SK-N-SH (cell line): ENCODE results near the gene ANKRD52. TPM values are rescaled to one million over a fixed set of nuclear protein-coding genes. Genes with fewer than 3 reads are reported as not detected.

Experiments
- CTCF ChIA-PET: fragments of 300-600, 350-600 bp; formaldehyde crosslinking; extraction: SDS; loops from one replicate; lab custom pipeline; 2021; lab: Yijun Ruan, JAX
- POLR2A ChIA-PET: fragments of 350-600 bp; sonication (Branson Sonifier 250); formaldehyde crosslinking; extraction: SDS; loops from one replicate; lab custom pipeline; 2020; ENCODE audit warnings: antibody characterized with exemption, inconsistent platforms; lab: Yijun Ruan, JAX
- DNase-seq: peaks from one replicate; pipeline ENCODE4 v3.0.0; 2012
- H2AFZ ChIP-seq: fragments of 200-600 bp; sonication (generic); 2 replicates; pipeline ENCODE4 v1.8.1; 2016; ENCODE audit warnings: antibody characterized with exemption, mild to moderate bottlenecking, low read depth
- H3F3A ChIP-seq: fragments of 200-600 bp; sonication (generic); replicated peaks from 2 replicates; pipeline ENCODE3; 2016; ENCODE audit warnings: antibody characterized with exemption, mild to moderate bottlenecking; ENCODE audit not compliant: insufficient read depth
- H3K27ac ChIP-seq, 2 experiments: fragments of 200-500 bp in 1 of 2; fragments of 200-600 bp in 1 of 2; sonication (Bioruptor generic) in 1 of 2; sonication (generic), shearing (Covaris generic) in 1 of 2; 2 replicates each; pipeline versions ENCODE4 v1.5.1 to v1.6.1; 2014 to 2016; ENCODE audit warnings: low read depth in 2 of 2, inconsistent platforms in 1 of 2, low read length in 1 of 2, mild to moderate bottlenecking in 1 of 2, mixed read lengths in 1 of 2
- H3K27me3 ChIP-seq: fragments of 200-600 bp; sonication (generic), shearing (Covaris generic); 2 replicates; pipeline ENCODE4 v1.6.1; 2016; ENCODE audit warnings: mixed run types; ENCODE audit not compliant: insufficient read depth
- H3K36me3 ChIP-seq, 2 experiments: fragments of 200-500 bp in 1 of 2; fragments of 200-600 bp in 1 of 2; sonication (Bioruptor generic) in 1 of 2; sonication (generic) in 1 of 2; replicated peaks in 1 of 2; 2 replicates each; pipeline versions ENCODE3 to v1.5.1; 2014 to 2016; ENCODE audit warnings: low read length in 1 of 2, mild to moderate bottlenecking in 1 of 2; ENCODE audit not compliant: insufficient read depth in 2 of 2, control insufficient read depth in 1 of 2
- H3K4me1 ChIP-seq, 2 experiments: fragments of 200-500 bp in 1 of 2; fragments of 200-600 bp in 1 of 2; sonication (Bioruptor generic) in 1 of 2; sonication (generic), shearing (Covaris generic) in 1 of 2; 2 replicates each; pipeline versions ENCODE4 v1.5.1 to v1.6.1; 2014 to 2016; ENCODE audit warnings: low read depth in 1 of 2, low read length in 1 of 2, mixed run types in 1 of 2; ENCODE audit not compliant: insufficient read depth in 2 of 2, control insufficient read depth in 1 of 2
- H3K4me2 ChIP-seq: fragments of 200-600 bp; sonication (generic), shearing (Covaris generic); 2 replicates; pipeline ENCODE4 v1.6.1; 2017; ENCODE audit warnings: mixed run types
- H3K4me3 ChIP-seq, 2 experiments: fragments of 200-500 bp in 1 of 2; fragments of 200-600 bp in 1 of 2; sonication (Bioruptor generic) in 1 of 2; sonication (generic), shearing (Covaris generic) in 1 of 2; 2 replicates each; pipeline versions ENCODE4 v1.5.1 to v1.8.1; 2014 to 2016; ENCODE audit warnings: low read depth in 2 of 2, inconsistent platforms in 1 of 2, low read length in 1 of 2, mild to moderate bottlenecking in 1 of 2, mixed read lengths in 1 of 2, moderate library complexity in 1 of 2
- H3K79me2 ChIP-seq: fragments of 200-600 bp; sonication (generic); 2 replicates; pipeline ENCODE4 v1.8.1; 2017; ENCODE audit warnings: mild to moderate bottlenecking; ENCODE audit not compliant: insufficient read depth
- H3K9ac ChIP-seq: fragments of 200-600 bp; sonication (generic); 2 replicates; pipeline ENCODE4 v1.6.1; 2017; ENCODE audit warnings: mixed run types
- H3K9me2 ChIP-seq: fragments of 200-600 bp; sonication (generic); 2 replicates; pipeline ENCODE4 v1.6.1; 2017; ENCODE audit warnings: mixed run types
- H3K9me3 ChIP-seq: fragments of 200-600 bp; sonication (generic); 2 replicates; pipeline ENCODE4 v1.6.1; 2017; ENCODE audit warnings: mixed run types, mild to moderate bottlenecking, moderate library complexity
- H4K20me1 ChIP-seq: fragments of 200-600 bp; sonication (generic); 2 replicates; pipeline ENCODE4 v1.6.1; 2017; ENCODE audit warnings: mild to moderate bottlenecking, mixed run types; ENCODE audit not compliant: insufficient read depth
- ELF1 ChIP-seq: IDR thresholded peaks from 2 replicates; pipeline ENCODE4 v1.4.0; 2012
- EZH2phosphoT487 ChIP-seq: fragments of 200-600 bp; sonication (generic); IDR thresholded peaks from 2 replicates; pipeline ENCODE4 v1.6.1; 2017; ENCODE audit warnings: low read depth, mixed run types, mild to moderate bottlenecking, antibody characterized with exemption, moderate library complexity, borderline replicate concordance
- FOXJ3 ChIP-seq: sonication (generic); formaldehyde crosslinking; IDR thresholded peaks from 2 replicates; pipeline ENCODE4 v1.5.1; 2020; ENCODE audit warnings: mild to moderate bottlenecking, missing genetic modification reagents
- IRF3 ChIP-seq: fragments of 150-350 bp; IDR thresholded peaks from 2 replicates; pipeline ENCODE4 v1.6.1; 2016; ENCODE audit warnings: mild to moderate bottlenecking, low read depth, low read length
- NRF1 ChIP-seq: IDR thresholded peaks from 2 replicates; pipeline ENCODE4 v1.6.1; 2012; ENCODE audit warnings: low read depth, mild to moderate bottlenecking, low read length
- POLR2AphosphoS5 ChIP-seq: IDR thresholded peaks from 2 replicates; pipeline ENCODE4 v1.6.1; 2012; ENCODE audit warnings: low read depth, low read length
- RCOR1 ChIP-seq: fragments of 150-350 bp; IDR thresholded peaks from 2 replicates; pipeline ENCODE4 v1.6.1; 2017; ENCODE audit warnings: antibody characterized with exemption, low read length
- RFX5 ChIP-seq: IDR thresholded peaks from 2 replicates; pipeline ENCODE4 v1.6.1; 2012; ENCODE audit warnings: mild to moderate bottlenecking, improper control_type of control experiment, low read length
- SIN3A ChIP-seq: IDR thresholded peaks from 2 replicates; pipeline ENCODE4 v1.6.1; 2012; ENCODE audit warnings: low read depth, mild to moderate bottlenecking, low read length, moderate library complexity, borderline replicate concordance
- USF2 ChIP-seq: fragments of 150-350 bp; IDR thresholded peaks from 2 replicates; pipeline ENCODE4 v1.6.1; 2017; ENCODE audit warnings: antibody characterized with exemption, low read length, low read depth, borderline replicate concordance
- whole genome bisulfite sequencing: methylation state at CpG from one replicate; pipeline ENCODE4 v1.1.6; 2017; ENCODE audit warnings: low lambda C conversion rate; 5-methylcytosine and 5-hydroxymethylcytosine counted together
- polyA plus RNA-seq, 3 experiments: library from polyadenylated mRNA; depleted of rRNA; stranded (reverse); fragments of >200 nt; gene quantifications; 2 replicates each; pipeline ENCODE4 v1.2.3, GENCODE V29; 2012

Gene ANKRD52
- polyA plus RNA-seq, 1 of the 3 experiments (the other 2 are of a cell fraction) = 23.4 TPM

GRCh38 chr12:56220611-56221231 lies 37.5 kb downstream of the ANKRD52 start:
- peaks cover 13 to 22% of the 10 kb centered on the region in 2 experiments; a peak in 2 of 4 replicates for H3K4me1 ChIP-seq
- H3K9me3 ChIP-seq = no peaks in the 10 kb centered on the region
- H3F3A ChIP-seq = peaks cover 22% of the 10 kb centered on the region
- no peaks in the 10 kb centered on the region for H4K20me1 ChIP-seq
- CTCF ChIA-PET = interaction anchor here (1.4 to 4.1 kb wide), 5 partner anchors 14 to 244 kb away, joined by 4 to 47 read pairs (median 23); partner anchors contain the start of genes ANKRD52, SMARCC2 and ZC3H10
- H2AFZ ChIP-seq = no peak overlapping the region
- peak overlapping the region; percentile 93 to 98 for H3K27ac ChIP-seq
- H3K4me2 ChIP-seq = peak overlapping the region; percentile 80
- POLR2A ChIA-PET = interaction anchor here (0.7 to 3.0 kb wide), 5 partner anchors 13 to 93 kb away, joined by 3 to 23 read pairs (median 7); partner anchors contain the start of genes COQ10A, ESYT1 and SMARCC2
- H3K9me2 ChIP-seq = no peaks in the 10 kb centered on the region
- H3K4me3 ChIP-seq = peak overlapping the region; percentile 71 to 85
- peaks cover 5 to 7% of the 10 kb centered on the region in 2 experiments for H3K36me3 ChIP-seq
- no peaks in the 10 kb centered on the region for H3K27me3 ChIP-seq
- DNase-seq = no peak
- WGBS = 25% methylated on average over 10 of the region's 10 CpGs
- peak overlapping the region; percentile 96 for H3K9ac ChIP-seq
- peaks cover 53% of the 10 kb centered on the region for H3K79me2 ChIP-seq
- TF ChIP-seq USF2 = no peak
- TF ChIP-seq POLR2AphosphoS5 = peak; percentile 54; the same call in 1 of the 2 replicates
- TF ChIP-seq, all 33 proteins: peak for 1

- H3K36me3 ChIP-seq = peaks cover 9 to 10% of the 10 kb centered on the region in 2 experiments
- H3F3A ChIP-seq = peaks cover 22% of the 10 kb centered on the region
- H3K4me3 ChIP-seq = peak overlapping the region in 1 of 2 experiments; percentile 85; a peak in 1 of 4 replicates
- H3K79me2 ChIP-seq = peaks cover 62% of the 10 kb centered on the region
- peak overlapping the region in 1 of 2 experiments; percentile 98; a peak in 2 of 4 replicates for H3K27ac ChIP-seq
- H3K4me2 ChIP-seq = peak overlapping the region; percentile 80
- ChIA-PET POLR2A (interaction anchor here (3.0 kb wide), 1 partner anchor 12 kb away, joined by 23 read pairs; no protein-coding TSS in a partner anchor), CTCF (interaction anchor here (1.4 to 4.1 kb wide), 4 partner anchors 13 to 245 kb away, joined by 4 to 47 read pairs (median 32); partner anchors contain the start of genes ANKRD52 and SMARCC2)
- no peaks in the 10 kb centered on the region for H4K20me1 ChIP-seq
- no peaks in the 10 kb centered on the region for H3K9me2 ChIP-seq
- no peak for TF ChIP-seq USF2
- no peak for TF ChIP-seq NRF1
- no peak for TF ChIP-seq ELF1
- TF ChIP-seq FOXJ3 = no peak
- no peak for TF ChIP-seq IRF3
- no peak for TF ChIP-seq RCOR1
- TF ChIP-seq SIN3A = no peak
- TF ChIP-seq RFX5 = no peak
- TF ChIP-seq POLR2AphosphoS5 = no peak
- TF ChIP-seq EZH2phosphoT487 = no peak
- no peak for DNase-seq
- H3K9me3 ChIP-seq = no peaks in the 10 kb centered on the region
- peaks cover 8 to 16% of the 10 kb centered on the region in 2 experiments; a peak in 2 of 4 replicates for H3K4me1 ChIP-seq
- no peak overlapping the region for H2AFZ ChIP-seq
- 98% methylated on average over 9 of the region's 9 CpGs for WGBS
- no peaks in the 10 kb centered on the region for H3K27me3 ChIP-seq
- 0 out of 2 replicates have a peak overlapping the region, but pooled peaks have one; percentile 96 for H3K9ac ChIP-seq
Measured at GRCh38 chr12:56219840-56220239, 38.3 kb downstream of the ANKRD52 start.
